Trophoblast cell (in vitro differentiated cells and primary cell): ENCODE measurements around the gene PPP2R5E.

Experiments used
- DNase-seq, 2 donors: peaks; one replicate each; pipeline ENCODE4 v3.0.0-alpha.2; 2016
- H2AFZ ChIP-seq: 2 replicates; pipeline ENCODE4 v1.6.1; 2013; ENCODE audit warnings: low read length, moderate library complexity, mild to moderate bottlenecking; ENCODE audit not compliant: insufficient read depth, poor library complexity
- H2AK5ac ChIP-seq: 2 replicates; pipeline ENCODE4 v1.6.1; 2013; ENCODE audit warnings: mild to moderate bottlenecking, low read length
- H2BK120ac ChIP-seq: 2 replicates; pipeline ENCODE4 v1.6.1; 2013; ENCODE audit warnings: low read length, mild to moderate bottlenecking, moderate library complexity; ENCODE audit not compliant: insufficient read depth, poor library complexity
- H2BK12ac ChIP-seq: 2 replicates; pipeline ENCODE4 v1.6.1; 2013; ENCODE audit warnings: mild to moderate bottlenecking, low read length, moderate library complexity
- H2BK5ac ChIP-seq: 2 replicates; pipeline ENCODE4 v1.6.1; 2013; ENCODE audit warnings: low read length, low read depth, moderate library complexity, mild to moderate bottlenecking; ENCODE audit not compliant: poor library complexity
- H3K14ac ChIP-seq: 2 replicates; pipeline ENCODE4 v1.6.1; 2013; ENCODE audit warnings: mild to moderate bottlenecking, low read length
- H3K18ac ChIP-seq: 2 replicates; pipeline ENCODE4 v1.6.1; 2013; ENCODE audit warnings: mild to moderate bottlenecking, low read length
- H3K23ac ChIP-seq: 2 replicates; pipeline ENCODE4 v1.6.1; 2013; ENCODE audit warnings: low read length
- H3K27ac ChIP-seq: 2 replicates; pipeline ENCODE4 v1.5.1; 2013; ENCODE audit warnings: low read depth, mild to moderate bottlenecking, inconsistent platforms, low read length, moderate library complexity
- H3K27me3 ChIP-seq: 2 replicates; pipeline ENCODE4 v1.6.1; 2013; ENCODE audit warnings: inconsistent platforms, mild to moderate bottlenecking, low read length, moderate library complexity; ENCODE audit not compliant: insufficient read depth
- H3K36me3 ChIP-seq, 2 experiments: 1 replicate in 1 of 2; 2 replicates in 1 of 2; pipeline ENCODE4 v1.6.1; 2013; ENCODE audit warnings: low read length in 2 of 2, mild to moderate bottlenecking in 2 of 2, moderate library complexity in 1 of 2; ENCODE audit not compliant: insufficient read depth in 2 of 2, control insufficient read depth in 1 of 2
- H3K4ac ChIP-seq: 2 replicates; pipeline ENCODE4 v1.6.1; 2013; ENCODE audit warnings: low read depth, mild to moderate bottlenecking, low read length, moderate library complexity
- H3K4me1 ChIP-seq, 2 experiments: 1 replicate in 1 of 2; 2 replicates in 1 of 2; pipeline ENCODE4 v1.6.1; 2013; ENCODE audit warnings: low read length in 2 of 2, mild to moderate bottlenecking in 2 of 2, moderate library complexity in 1 of 2; ENCODE audit not compliant: insufficient read depth in 2 of 2, control insufficient read depth in 1 of 2
- H3K4me2 ChIP-seq: 2 replicates; pipeline ENCODE4 v1.6.1; 2013; ENCODE audit warnings: inconsistent platforms, mild to moderate bottlenecking, low read length, moderate library complexity
- H3K4me3 ChIP-seq: 2 replicates; pipeline ENCODE4 v1.5.1; 2013; ENCODE audit warnings: mild to moderate bottlenecking, low read depth, low read length, inconsistent platforms
- H3K79me1 ChIP-seq: one replicate; pipeline ENCODE4 v1.6.1; 2013; ENCODE audit warnings: low read length
- H3K79me2 ChIP-seq: 2 replicates; pipeline ENCODE4 v1.6.1; 2013; ENCODE audit warnings: low read length, mild to moderate bottlenecking; ENCODE audit not compliant: control insufficient read depth, insufficient read depth, poor library complexity
- H3K9ac ChIP-seq: 2 replicates; pipeline ENCODE4 v1.6.1; 2013; ENCODE audit warnings: mild to moderate bottlenecking, low read length
- H3K9me3 ChIP-seq: 2 replicates; pipeline ENCODE4 v1.6.1; 2013; ENCODE audit warnings: low read depth, mild to moderate bottlenecking, control low read depth, inconsistent platforms, low read length; ENCODE audit not compliant: insufficient read depth
- H4K12ac ChIP-seq: 2 replicates; pipeline ENCODE4 v1.6.1; 2013; ENCODE audit warnings: low read depth, mild to moderate bottlenecking, low read length, moderate library complexity
- H4K8ac ChIP-seq: 2 replicates; pipeline ENCODE4 v1.6.1; 2013; ENCODE audit warnings: low read depth, mild to moderate bottlenecking, low read length, moderate library complexity
- H4K91ac ChIP-seq: one replicate; pipeline ENCODE4 v1.6.1; 2013; ENCODE audit warnings: low read depth, mild to moderate bottlenecking, low read length, moderate library complexity
- WGBS: extraction: QIAGEN DNeasy Blood & Tissue Kit; methylation state at CpG from one replicate; pipeline ENCODE4 v1.1.7; 2013; ENCODE audit warnings: missing lambda C conversion rate; ENCODE audit not compliant: insufficient read length, insufficient coverage; ENCODE audit errors: extremely low coverage; 5-methylcytosine and 5-hydroxymethylcytosine counted together

Gene PPP2R5E

GRCh38 chr14:63432228-63432627 is 110.9 kb downstream of the PPP2R5E start:
- WGBS, result no CpG with 5 or more reads among the region's 5 CpGs
- no peak overlapping the region for H2BK5ac ChIP-seq

GRCh38 chr14:63431466-63431865 is 111.7 kb downstream of the PPP2R5E start:
- no peak overlapping the region for H2AK5ac ChIP-seq
- no peak overlapping the region for H4K8ac ChIP-seq
- peaks cover under 1% of the 10 kb centered on the region for H3K79me2 ChIP-seq
- no peak overlapping the region for H3K4me2 ChIP-seq
- H3K9me3 ChIP-seq, result no peaks in the 10 kb centered on the region
- no peak overlapping the region for H3K27ac ChIP-seq
- H2AFZ ChIP-seq, result no peak overlapping the region
- no peak overlapping the region for H4K12ac ChIP-seq
- DNase-seq, result peak in 1 of 2 donors; percentile 51
- no peak overlapping the region for H3K9ac ChIP-seq
- no peaks in the 10 kb centered on the region for H3K36me3 ChIP-seq
- no peak overlapping the region for H3K18ac ChIP-seq
- H2BK12ac ChIP-seq, result no peak overlapping the region
- H3K27me3 ChIP-seq, result no peaks in the 10 kb centered on the region
- no peak overlapping the region for H4K91ac ChIP-seq
- no peak overlapping the region for H3K4ac ChIP-seq
- H3K4me3 ChIP-seq, result no peak overlapping the region
- peaks cover under 1 to 5% of the 10 kb centered on the region in 2 experiments for H3K4me1 ChIP-seq
- no peak overlapping the region for H2BK120ac ChIP-seq
- H2BK5ac ChIP-seq, result no peak overlapping the region
- no CpG with 5 or more reads among the region's 3 CpGs for WGBS
- no peak overlapping the region for H3K23ac ChIP-seq
- peaks cover under 1% of the 10 kb centered on the region for H3K79me1 ChIP-seq
- H3K14ac ChIP-seq, result no peak overlapping the region

More at GRCh38 chr14:63432228-63432627, 110.9 kb downstream of the PPP2R5E start:
- H3K4me3 ChIP-seq, result no peak overlapping the region
- H3K18ac ChIP-seq, result no peak overlapping the region
- peaks cover 2% of the 10 kb centered on the region for H3K79me2 ChIP-seq
- H2BK12ac ChIP-seq, result no peak overlapping the region
- H3K14ac ChIP-seq, result no peak overlapping the region
- DNase-seq, result no peak
- no peak overlapping the region for H4K8ac ChIP-seq
- H2AK5ac ChIP-seq, result no peak overlapping the region
- no peak overlapping the region for H3K9ac ChIP-seq
- no peak overlapping the region for H3K4ac ChIP-seq
- H3K9me3 ChIP-seq, result no peaks in the 10 kb centered on the region
- H3K4me1 ChIP-seq, result peaks cover 5 to 11% of the 10 kb centered on the region in 2 experiments
- no peak overlapping the region for H4K12ac ChIP-seq
- H3K23ac ChIP-seq, result no peak overlapping the region
- H4K91ac ChIP-seq, result no peak overlapping the region
- no peaks in the 10 kb centered on the region for H3K36me3 ChIP-seq
- no peak overlapping the region for H3K4me2 ChIP-seq
- H3K27me3 ChIP-seq, result no peaks in the 10 kb centered on the region
- no peak overlapping the region for H2BK120ac ChIP-seq
- no peak overlapping the region for H3K27ac ChIP-seq
- H3K79me1 ChIP-seq, result peaks cover 2% of the 10 kb centered on the region
- no peak overlapping the region for H2AFZ ChIP-seq

- no peak overlapping the region for H2AK5ac ChIP-seq
- H4K91ac ChIP-seq, result no peak overlapping the region
- H3K18ac ChIP-seq, result no peak overlapping the region
- H2AFZ ChIP-seq, result no peak overlapping the region
- no peaks in the 10 kb centered on the region for H3K9me3 ChIP-seq
- no peak overlapping the region for H4K12ac ChIP-seq
- no peak overlapping the region for H3K4ac ChIP-seq
- H4K8ac ChIP-seq, result no peak overlapping the region
- H2BK120ac ChIP-seq, result no peak overlapping the region
- H3K79me1 ChIP-seq, result no peaks in the 10 kb centered on the region
- H3K36me3 ChIP-seq, result no peaks in the 10 kb centered on the region
- no peak overlapping the region for H3K4me3 ChIP-seq
- H3K14ac ChIP-seq, result no peak overlapping the region
- no CpG with 5 or more reads among the region's 1 CpG for WGBS
- H2BK5ac ChIP-seq, result no peak overlapping the region
- no peak overlapping the region for H3K23ac ChIP-seq
- no peaks in the 10 kb centered on the region for H3K79me2 ChIP-seq
- H3K27ac ChIP-seq, result no peak overlapping the region
- no peaks in the 10 kb centered on the region for H3K27me3 ChIP-seq
- DNase-seq, result no peak
- no peak overlapping the region for H2BK12ac ChIP-seq
- no peak overlapping the region for H3K9ac ChIP-seq
- no peaks in the 10 kb centered on the region for H3K4me1 ChIP-seq
- H3K4me2 ChIP-seq, result no peak overlapping the region
These were observed 114.7 kb downstream of the PPP2R5E start for GRCh38 chr14:63428486-63428885.

- no peak overlapping the region for H3K14ac ChIP-seq
- H3K18ac ChIP-seq, result no peak overlapping the region
- H3K36me3 ChIP-seq, result no peaks in the 10 kb centered on the region
- no peaks in the 10 kb centered on the region for H3K9me3 ChIP-seq
- H3K79me1 ChIP-seq, result no peaks in the 10 kb centered on the region
- no peak overlapping the region for H3K9ac ChIP-seq
- no peak overlapping the region for H2AK5ac ChIP-seq
- no peaks in the 10 kb centered on the region for H3K4me1 ChIP-seq
- no peak overlapping the region for H3K4ac ChIP-seq
- H3K4me2 ChIP-seq, result no peak overlapping the region
- H4K12ac ChIP-seq, result no peak overlapping the region
- no peaks in the 10 kb centered on the region for H3K27me3 ChIP-seq
- H3K79me2 ChIP-seq, result no peaks in the 10 kb centered on the region
- no peak overlapping the region for H3K27ac ChIP-seq
- H2BK5ac ChIP-seq, result no peak overlapping the region
- WGBS, result no CpG with 5 or more reads among the region's 6 CpGs
- no peak overlapping the region for H2BK120ac ChIP-seq
- no peak overlapping the region for H4K8ac ChIP-seq
- DNase-seq, result no peak
- H2AFZ ChIP-seq, result no peak overlapping the region
- no peak overlapping the region for H3K4me3 ChIP-seq
- H3K23ac ChIP-seq, result no peak overlapping the region
- no peak overlapping the region for H2BK12ac ChIP-seq
- no peak overlapping the region for H4K91ac ChIP-seq
These were observed 116.3 kb downstream of the PPP2R5E start for GRCh38 chr14:63426838-63427352.
